Activated CD8-positive, alpha-beta memory T cell treated with anti-CD3 and anti-CD28 coated beads, Interleukin-2, amount 50 U/mL, for 1 hour (primary cell): ENCODE results near the gene ANP32E.
"Not testable (repeated sequence)": the region's sequence is repeated elsewhere in the genome, so short reads cannot be mapped to it uniquely, and the experiment has no call there.

ENCODE experiments used
- DNase-seq: peaks from one replicate; pipeline ENCODE4 v3.0.0-alpha.2; 2020; ENCODE audit errors: extremely low read depth

Gene ANP32E

GRCh38 chr1:150213170-150214098 lies 22.5 kb downstream of the ANP32E start:
- DNase-seq: peak; percentile 74

- no peak for DNase-seq
Measured at GRCh38 chr1:150212070-150212469, 23.8 kb downstream of the ANP32E start.

- no peak for DNase-seq
Measured at GRCh38 chr1:150210706-150211105, 25.2 kb downstream of the ANP32E start.

- no peak for DNase-seq
Measured at GRCh38 chr1:150210091-150210490, 25.8 kb downstream of the ANP32E start.

- DNase-seq: not testable (repeated sequence)
Measured at GRCh38 chr1:150208460-150208859, 27.5 kb downstream of the ANP32E start.

GRCh38 chr1:150207281-150207971 lies 28.5 kb downstream of the ANP32E start:
- DNase-seq: no peak

- no peak for DNase-seq
Measured at GRCh38 chr1:150196417-150196816, 39.5 kb downstream of the ANP32E start.

- DNase-seq: no peak
Measured at GRCh38 chr1:150194381-150195031, 41.4 kb downstream of the ANP32E start.

- DNase-seq: no peak
Measured at GRCh38 chr1:150192012-150192411, 43.9 kb downstream of the ANP32E start.

- DNase-seq: no peak
Measured at GRCh38 chr1:150187560-150187931, 48.4 kb downstream of the ANP32E start.

- DNase-seq: no peak
Measured at GRCh38 chr1:150186789-150187559, 48.9 kb downstream of the ANP32E start.

GRCh38 chr1:150186438-150186788 lies 49.5 kb downstream of the ANP32E start:
- not testable (repeated sequence) for DNase-seq

GRCh38 chr1:150185481-150185880 lies 50.4 kb downstream of the ANP32E start:
- DNase-seq: no peak

- no peak for DNase-seq
Measured at GRCh38 chr1:150183061-150183460, 52.9 kb downstream of the ANP32E start.

- DNase-seq: no peak
Measured at GRCh38 chr1:150182247-150182646, 53.7 kb downstream of the ANP32E start.

- no peak for DNase-seq
Measured at GRCh38 chr1:150180474-150180873, 55.4 kb downstream of the ANP32E start.

GRCh38 chr1:150179867-150180266 lies 56.0 kb downstream of the ANP32E start:
- DNase-seq: no peak

- DNase-seq: no peak
Measured at GRCh38 chr1:150178548-150178947, 57.4 kb downstream of the ANP32E start.

- DNase-seq: no peak
Measured at GRCh38 chr1:150176593-150176992, 59.3 kb downstream of the ANP32E start.

- DNase-seq: no peak
Measured at GRCh38 chr1:150173141-150173585, 62.7 kb downstream of the ANP32E start.

- DNase-seq: no peak
Measured at GRCh38 chr1:150171801-150172200, 64.1 kb downstream of the ANP32E start.
